Keratinocyte (primary cell): Measurements from ENCODE around the gene PIR. TPM values are rescaled to one million over a fixed set of nuclear protein-coding genes. Genes with fewer than 3 reads are reported as not detected.

Experiments used
- DNase-seq: peaks from one replicate; pipeline ENCODE4 v3.0.0-alpha.2; 2011; ENCODE audit warnings: low read depth, missing footprints, low spot score
- FAIRE-seq: peaks from 2 replicates; lab custom pipeline; 2011; peaks lifted over from hg19 to GRCh38; lab: Jason Lieb, UNC
- H2AFZ ChIP-seq: 2 replicates; pipeline ENCODE4 v1.6.0; 2012; ENCODE audit warnings: low read length, control low read depth, inconsistent platforms; ENCODE audit not compliant: control insufficient read depth
- H3K27ac ChIP-seq: 2 replicates; pipeline ENCODE4 v1.5.1; 2011; ENCODE audit warnings: low read length; ENCODE audit not compliant: control insufficient read depth, insufficient read depth
- H3K27me3 ChIP-seq: 3 replicates; pipeline ENCODE4 v1.6.0; 2011; ENCODE audit warnings: low read length; ENCODE audit not compliant: control insufficient read depth, insufficient read depth; ENCODE audit errors: extremely low read depth
- H3K36me3 ChIP-seq, 2 experiments: 2 replicates in 1 of 2; 3 replicates in 1 of 2; pipeline ENCODE4 v1.5.1; 2011; ENCODE audit warnings: low read length in 2 of 2, mild to moderate bottlenecking in 1 of 2; ENCODE audit not compliant: control insufficient read depth in 2 of 2, insufficient read depth in 2 of 2; ENCODE audit errors: extremely low read depth in 1 of 2
- H3K4me1 ChIP-seq: 3 replicates; pipeline ENCODE4 v1.5.1; 2011; ENCODE audit warnings: low read length; ENCODE audit not compliant: control insufficient read depth, insufficient read depth; ENCODE audit errors: extremely low read depth
- H3K4me2 ChIP-seq: 3 replicates; pipeline ENCODE4 v1.6.0; 2011; ENCODE audit warnings: low read depth, low read length; ENCODE audit not compliant: control insufficient read depth, insufficient read depth; ENCODE audit errors: extremely low read depth
- H3K4me3 ChIP-seq, 3 experiments: fragments of 200-600 bp in 1 of 3; sonication (generic) in 1 of 3; 2 replicates in 2 of 3; 3 replicates in 1 of 3; pipeline ENCODE4 v1.5.1; 2011 to 2016; ENCODE audit warnings: low read length in 3 of 3, mild to moderate bottlenecking in 3 of 3, control low read depth in 2 of 3, inconsistent platforms in 1 of 3, low read depth in 1 of 3, mixed read lengths in 1 of 3, mixed run types in 1 of 3, moderate library complexity in 1 of 3; ENCODE audit not compliant: control insufficient read depth in 2 of 3, insufficient read depth in 2 of 3; ENCODE audit errors: extremely low read depth in 1 of 3
- H3K79me2 ChIP-seq: 2 replicates; pipeline ENCODE4 v1.6.0; 2012; ENCODE audit warnings: low read length; ENCODE audit not compliant: control insufficient read depth, insufficient read depth
- H3K9ac ChIP-seq: 3 replicates; pipeline ENCODE4 v1.6.0; 2011; ENCODE audit warnings: low read length; ENCODE audit not compliant: control insufficient read depth, insufficient read depth; ENCODE audit errors: extremely low read depth
- H3K9me1 ChIP-seq: 3 replicates; pipeline ENCODE4 v1.6.0; 2011; ENCODE audit warnings: low read length; ENCODE audit not compliant: control insufficient read depth, insufficient read depth; ENCODE audit errors: extremely low read depth
- H3K9me3 ChIP-seq: 2 replicates; pipeline ENCODE4 v1.5.1; 2012; ENCODE audit warnings: low read depth, low read length; ENCODE audit not compliant: control insufficient read depth
- H4K20me1 ChIP-seq: 3 replicates; pipeline ENCODE4 v1.6.0; 2011; ENCODE audit warnings: low read length; ENCODE audit not compliant: control insufficient read depth, insufficient read depth; ENCODE audit errors: extremely low read depth
- CTCF ChIP-seq, 3 experiments: IDR thresholded peaks in 1 of 3; conservative IDR thresholded peaks in 1 of 3; optimal IDR thresholded peaks in 1 of 3; 2 replicates in 2 of 3; 3 replicates in 1 of 3; pipeline versions ENCODE3 to v1.5.1; 2011; ENCODE audit warnings: low read length in 3 of 3, mild to moderate bottlenecking in 3 of 3, moderate library complexity in 2 of 3, control low read depth in 1 of 3, inconsistent platforms in 1 of 3; ENCODE audit not compliant: insufficient read depth in 2 of 3; ENCODE audit errors: extremely low read depth in 1 of 3
- EZH2 ChIP-seq: IDR thresholded peaks from one replicate; pipeline ENCODE4 v1.6.1; 2012; ENCODE audit warnings: inconsistent platforms, mild to moderate bottlenecking, low read length, moderate library complexity
- dilution Hi-C: fragments of 300-500 bp; cut with MboI; formaldehyde crosslinking; loops from one replicate; pipeline ENCODE4 v1.7.0; 2020; ENCODE audit warnings: low sequenced_read_pairs; ENCODE audit not compliant: extremely low pct_ligation_motif_present
- polyA plus RNA-seq, 5 experiments: library from polyadenylated mRNA; depleted of rRNA in 3 of 5; stranded (reverse) in 3 of 5; stranded (forward) in 1 of 5; unstranded in 1 of 5; fragments of >200 nt; gene quantifications; 1 replicate in 1 of 5; 2 replicates in 3 of 5; 3 replicates in 1 of 5; pipeline versions ENCODE4 v1.2.1 to v1.2.3, GENCODE V29; 2011 to 2012; ENCODE audit warnings: missing spikeins in 2 of 5, low read depth in 1 of 5, low replicate concordance in 1 of 5

PIR gene
- polyA plus RNA-seq, 1 donor (not counting 4 experiments of a cell fraction or from before 2014, with no cell fraction given): 23.2 TPM

GRCh38 chrX:15475486-15475885, 17.6 kb downstream of the PIR start:
- H3K4me3 ChIP-seq: peak overlapping the region in 2 of 3 experiments; percentile 49 to 50
- dilution Hi-C loops: no loop called here

GRCh38 chrX:15475021-15475420, 18.1 kb downstream of the PIR start:
- H2AFZ ChIP-seq: peak overlapping the region; percentile 79
- DNase-seq (peak; percentile 38), FAIRE-seq (peak; percentile 88)
- peak overlapping the region; percentile 99 for H3K27ac ChIP-seq
- H3K9me3 ChIP-seq: no peaks in the 10 kb centered on the region
- no peaks in the 10 kb centered on the region for H3K9me1 ChIP-seq
- H3K4me3 ChIP-seq: peak overlapping the region in 2 of 3 experiments; percentile 49 to 50
- peaks cover 26% of the 10 kb centered on the region for H3K4me1 ChIP-seq
- H3K27me3 ChIP-seq: no peaks in the 10 kb centered on the region
- peak overlapping the region; percentile 83 for H3K9ac ChIP-seq
- dilution Hi-C loops: no loop called here
- no peaks in the 10 kb centered on the region for H4K20me1 ChIP-seq
- H3K4me2 ChIP-seq: peak overlapping the region; percentile 88
- no peaks in the 10 kb centered on the region for H3K36me3 ChIP-seq
- no peaks in the 10 kb centered on the region for H3K79me2 ChIP-seq
- no peak for TF ChIP-seq CTCF (optimal IDR thresholded peaks at IDR 0.05 in 1 of 3, IDR thresholded peaks at IDR 0.05 in 1 of 3, conservative IDR thresholded peaks at IDR 0.05 in 1 of 3; ENCODE audit: extremely low read depth in 1 of 3, insufficient read depth in 2 of 3, low read length in 3 of 3)
- TF ChIP-seq EZH2: no peak

More at GRCh38 chrX:15475486-15475885, 17.6 kb downstream of the PIR start:
- H3K9me3 ChIP-seq: no peaks in the 10 kb centered on the region
- no peaks in the 10 kb centered on the region for H3K9me1 ChIP-seq
- H3K27me3 ChIP-seq: no peaks in the 10 kb centered on the region
- peak overlapping the region; percentile 83 for H3K9ac ChIP-seq
- FAIRE-seq (no peak), DNase-seq (no peak)
- H3K79me2 ChIP-seq: no peaks in the 10 kb centered on the region
- TF ChIP-seq EZH2: no peak
- TF ChIP-seq CTCF (optimal IDR thresholded peaks at IDR 0.05 in 1 of 3, IDR thresholded peaks at IDR 0.05 in 1 of 3, conservative IDR thresholded peaks at IDR 0.05 in 1 of 3; ENCODE audit: extremely low read depth in 1 of 3, insufficient read depth in 2 of 3, low read length in 3 of 3): no peak
- peak overlapping the region; percentile 79 for H2AFZ ChIP-seq
- no peaks in the 10 kb centered on the region for H3K36me3 ChIP-seq
- H4K20me1 ChIP-seq: no peaks in the 10 kb centered on the region
- peak overlapping the region; percentile 99 for H3K27ac ChIP-seq
- H3K4me2 ChIP-seq: peak overlapping the region; percentile 88
- peaks cover 26% of the 10 kb centered on the region for H3K4me1 ChIP-seq
